ENCODE results near the gene DIS3L2. TPM values are rescaled to one million over a fixed set of nuclear protein-coding genes. Genes with fewer than 3 reads are reported as not detected.
A peak's percentile ranks its signal among the peaks of the same experiment; 100 is the strongest.

DIS3L2 gene
- total RNA-seq, 1 donor from 2014 or later, result 53.6 TPM

DNA sequence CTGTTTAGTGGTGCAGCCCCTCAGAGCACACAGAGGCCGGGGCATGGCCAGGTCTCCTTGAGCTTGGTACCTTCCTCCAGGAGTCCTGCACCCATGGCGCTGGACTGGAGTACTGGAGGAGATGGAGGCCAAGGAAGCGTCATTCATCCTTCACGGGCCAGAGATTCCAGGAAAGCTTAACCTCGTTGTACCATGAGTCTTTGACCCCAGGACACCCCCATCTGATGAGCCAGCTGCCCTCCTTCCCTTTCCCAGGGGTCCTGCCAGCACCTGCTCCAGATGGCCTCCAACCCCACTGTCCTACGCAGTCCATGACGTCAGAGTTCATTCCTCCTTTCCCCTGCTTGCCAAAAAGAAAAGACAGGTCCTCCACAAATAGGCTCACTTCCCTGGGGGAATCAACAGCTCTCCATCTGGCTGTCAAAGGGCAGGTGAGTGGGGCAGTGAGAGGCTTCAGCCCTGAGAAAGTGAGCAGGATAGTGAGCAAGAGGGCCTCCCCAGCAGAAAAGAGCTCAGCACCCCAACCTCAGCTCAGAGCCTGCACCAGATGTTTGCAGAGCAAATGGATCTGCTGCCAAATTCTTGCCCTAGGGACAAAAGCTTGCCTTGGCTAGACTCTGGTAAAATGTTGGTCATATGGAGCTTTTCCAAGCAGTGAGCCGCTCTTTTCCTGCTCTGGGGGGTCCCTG, 30.8 kb upstream of the DIS3L2 start:
- Mint-ChIP-seq H3K4me3 (no peak overlapping the region), H3K36me3 (no peaks in the 10 kb centered on the region), H3K27me3 (peaks cover 57% of the 10 kb centered on the region), H3K4me1 (ENCODE audit: unreplicated experiment) (no peaks in the 10 kb centered on the region), H3K27ac (no peak overlapping the region), H3K9me3 (no peaks in the 10 kb centered on the region)
- peak; percentile 44 for DNase-seq (ENCODE audit: extremely low spot score, unreplicated experiment)
- TF ChIP-seq, protein P1, sequence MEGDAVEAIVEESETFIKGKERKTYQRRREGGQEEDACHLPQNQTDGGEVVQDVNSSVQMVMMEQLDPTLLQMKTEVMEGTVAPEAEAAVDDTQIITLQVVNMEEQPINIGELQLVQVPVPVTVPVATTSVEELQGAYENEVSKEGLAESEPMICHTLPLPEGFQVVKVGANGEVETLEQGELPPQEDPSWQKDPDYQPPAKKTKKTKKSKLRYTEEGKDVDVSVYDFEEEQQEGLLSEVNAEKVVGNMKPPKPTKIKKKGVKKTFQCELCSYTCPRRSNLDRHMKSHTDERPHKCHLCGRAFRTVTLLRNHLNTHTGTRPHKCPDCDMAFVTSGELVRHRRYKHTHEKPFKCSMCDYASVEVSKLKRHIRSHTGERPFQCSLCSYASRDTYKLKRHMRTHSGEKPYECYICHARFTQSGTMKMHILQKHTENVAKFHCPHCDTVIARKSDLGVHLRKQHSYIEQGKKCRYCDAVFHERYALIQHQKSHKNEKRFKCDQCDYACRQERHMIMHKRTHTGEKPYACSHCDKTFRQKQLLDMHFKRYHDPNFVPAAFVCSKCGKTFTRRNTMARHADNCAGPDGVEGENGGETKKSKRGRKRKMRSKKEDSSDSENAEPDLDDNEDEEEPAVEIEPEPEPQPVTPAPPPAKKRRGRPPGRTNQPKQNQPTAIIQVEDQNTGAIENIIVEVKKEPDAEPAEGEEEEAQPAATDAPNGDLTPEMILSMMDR (conservative IDR thresholded peaks at IDR 0.05), result no peak

DNA sequence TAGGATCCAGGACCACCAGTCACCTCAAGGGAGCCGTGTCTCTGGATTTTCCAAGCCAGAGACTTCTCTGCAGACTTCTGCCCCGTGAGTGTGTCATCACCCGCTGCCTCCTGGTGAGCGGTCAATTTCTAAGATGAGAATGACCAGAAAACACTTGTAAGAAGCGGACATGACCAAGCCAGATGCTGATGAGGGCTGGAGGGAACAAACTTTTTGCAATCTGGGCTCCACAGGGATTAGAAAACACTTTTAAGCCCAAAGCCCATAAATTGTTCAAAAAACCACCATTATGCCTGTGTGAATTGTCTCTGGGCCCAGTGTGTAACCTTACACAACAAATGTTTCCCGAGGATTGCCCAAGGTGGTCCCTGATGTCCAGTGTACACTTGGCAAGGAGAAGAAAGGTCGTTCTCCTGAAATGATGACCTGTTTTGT, 30.0 kb upstream of the DIS3L2 start:
- H3K27ac Mint-ChIP-seq, result no peak overlapping the region
- no peaks in the 10 kb centered on the region for H3K9me3 Mint-ChIP-seq
- H3K27me3 Mint-ChIP-seq, result peaks cover 55% of the 10 kb centered on the region
- H3K36me3 Mint-ChIP-seq, result no peaks in the 10 kb centered on the region
- no peak overlapping the region for H3K4me3 Mint-ChIP-seq
- TF ChIP-seq, protein P1 (conservative IDR thresholded peaks at IDR 0.05), result no peak
- peak; percentile 56 for DNase-seq (ENCODE audit: extremely low spot score, unreplicated experiment)
- H3K4me1 Mint-ChIP-seq (ENCODE audit: unreplicated experiment), result no peaks in the 10 kb centered on the region

DNA sequence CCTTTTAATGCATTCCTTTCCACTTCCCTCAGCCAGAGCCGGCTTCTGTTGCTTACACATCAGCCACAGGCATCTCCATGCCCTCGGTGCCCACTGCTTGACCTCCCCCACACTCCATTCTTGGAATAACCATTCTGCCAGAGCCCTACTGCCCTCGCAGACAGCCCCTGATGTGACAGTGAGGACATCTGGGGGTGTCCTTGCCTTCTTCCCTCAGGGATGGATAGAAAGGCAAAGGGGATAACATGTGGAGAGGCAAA, 28.9 kb upstream of the DIS3L2 start:
- Mint-ChIP-seq H3K9me3 (no peaks in the 10 kb centered on the region), H3K27ac (no peak overlapping the region), H3K36me3 (no peaks in the 10 kb centered on the region), H3K27me3 (peaks cover 43% of the 10 kb centered on the region), H3K4me3 (no peak overlapping the region), H3K4me1 (ENCODE audit: unreplicated experiment) (no peaks in the 10 kb centered on the region)
- DNase-seq (ENCODE audit: extremely low spot score, unreplicated experiment), result no peak
- TF ChIP-seq, protein P1 (conservative IDR thresholded peaks at IDR 0.05), result no peak

DNA sequence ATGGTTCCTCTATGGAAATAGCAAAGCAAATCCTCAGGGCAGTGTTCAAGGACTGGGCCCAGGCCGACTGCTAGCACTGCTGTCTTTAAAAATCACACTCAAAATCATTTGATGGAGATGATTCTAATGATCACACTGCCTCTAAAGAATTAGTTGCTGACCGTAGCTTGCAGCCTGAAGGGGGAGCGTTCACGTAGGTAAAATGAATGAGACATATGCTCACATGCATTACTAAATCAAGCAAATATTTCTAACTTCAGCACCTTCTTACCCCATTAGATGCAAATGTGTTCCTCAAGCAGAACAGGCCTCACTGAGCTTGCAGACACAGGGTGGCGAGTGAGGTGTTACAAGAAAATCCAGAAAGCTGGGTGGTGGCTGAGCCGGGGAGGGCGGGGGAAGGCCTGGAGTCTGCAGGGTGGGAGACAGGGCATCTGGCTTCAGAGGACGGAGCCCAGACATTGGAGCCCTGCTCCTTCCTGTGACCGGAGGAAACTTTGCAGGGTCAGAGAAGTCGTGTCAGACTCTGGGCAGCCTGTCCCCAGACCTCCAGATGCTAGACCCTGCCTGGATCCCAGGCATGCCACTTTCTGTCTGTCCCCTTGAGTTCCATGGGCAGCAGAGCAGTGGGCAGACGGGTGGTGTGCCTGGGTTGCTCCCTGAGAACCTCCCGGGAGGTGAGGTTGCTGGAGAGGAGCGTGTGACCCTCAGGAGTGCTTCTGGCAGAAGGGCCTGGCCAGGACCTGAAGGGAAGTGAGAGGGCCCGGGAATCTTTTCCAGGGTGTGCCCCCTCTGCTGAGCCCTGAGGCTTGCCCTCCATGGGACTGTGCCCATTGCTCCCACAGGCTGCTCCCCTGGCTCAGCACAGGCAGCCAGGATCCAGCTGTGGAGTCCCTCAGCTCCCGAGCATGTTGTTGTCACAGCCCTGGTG, 28.3 kb upstream of the DIS3L2 start:
- Mint-ChIP-seq H3K9me3 (no peaks in the 10 kb centered on the region), H3K36me3 (no peaks in the 10 kb centered on the region), H3K4me1 (ENCODE audit: unreplicated experiment) (no peaks in the 10 kb centered on the region), H3K27ac (no peak overlapping the region), H3K27me3 (peaks cover 37% of the 10 kb centered on the region), H3K4me3 (no peak overlapping the region)
- peak; percentile 50 for DNase-seq (ENCODE audit: extremely low spot score, unreplicated experiment)
- TF ChIP-seq, protein P1 (conservative IDR thresholded peaks at IDR 0.05), result no peak

DNA sequence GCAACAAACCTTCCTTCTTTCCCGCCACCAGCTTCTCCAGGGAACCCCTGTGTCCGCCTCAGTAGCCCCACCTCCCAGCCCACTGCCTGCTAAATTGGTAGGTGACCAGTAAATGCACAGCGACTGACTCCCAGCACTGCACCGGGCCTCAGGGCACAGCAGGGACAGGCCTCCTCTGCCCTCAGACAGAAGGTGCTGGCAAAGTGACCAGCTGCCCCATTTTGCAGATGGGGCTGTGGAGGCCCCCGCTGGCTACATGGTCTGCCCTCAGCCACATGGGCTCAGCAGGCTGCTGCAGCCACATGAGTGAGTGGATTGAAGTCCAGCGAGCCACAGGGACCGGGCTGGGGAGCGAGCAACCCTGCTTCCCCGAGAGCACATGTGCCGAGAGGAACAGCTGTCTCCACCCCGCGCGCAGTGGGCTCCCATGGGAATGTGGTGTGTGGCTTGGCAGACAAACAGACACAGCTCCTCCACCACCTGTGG, 27.6 kb upstream of the DIS3L2 start:
- no peak overlapping the region for H3K4me3 Mint-ChIP-seq
- no peaks in the 10 kb centered on the region for H3K36me3 Mint-ChIP-seq
- TF ChIP-seq, protein P1 (conservative IDR thresholded peaks at IDR 0.05), result no peak
- H3K27ac Mint-ChIP-seq, result no peak overlapping the region
- H3K4me1 Mint-ChIP-seq (ENCODE audit: unreplicated experiment), result no peaks in the 10 kb centered on the region
- H3K9me3 Mint-ChIP-seq, result no peaks in the 10 kb centered on the region
- DNase-seq (ENCODE audit: extremely low spot score, unreplicated experiment), result peak; percentile 64
- H3K27me3 Mint-ChIP-seq, result peaks cover 30% of the 10 kb centered on the region

Measured in type B pancreatic cell (in vitro differentiated cells).